Hematopoietic multipotent progenitor cell (in vitro differentiated cells): ENCODE results near the gene PLXNB1. TPM values are rescaled to one million over a fixed set of nuclear protein-coding genes. Genes with fewer than 3 reads are reported as not detected.

ENCODE experiments used
- DNase-seq, 3 donors: peaks; one replicate each; pipeline ENCODE4 v3.0.0-alpha.2; 2011 to 2015; ENCODE audit warnings: low read depth in 2 of 3, low spot score in 2 of 3
- total RNA-seq: library from RNA; depleted of rRNA; stranded (reverse); fragments of >200 nt; gene quantifications from one replicate; pipeline ENCODE4 v1.2.3, GENCODE V29; 2012

Gene PLXNB1
- total RNA-seq, 1 donor, result 20.7 TPM

- no peak for DNase-seq
Observed at GRCh38 chr3:48418651-48419050, 11.2 kb downstream of the PLXNB1 start.

DNA sequence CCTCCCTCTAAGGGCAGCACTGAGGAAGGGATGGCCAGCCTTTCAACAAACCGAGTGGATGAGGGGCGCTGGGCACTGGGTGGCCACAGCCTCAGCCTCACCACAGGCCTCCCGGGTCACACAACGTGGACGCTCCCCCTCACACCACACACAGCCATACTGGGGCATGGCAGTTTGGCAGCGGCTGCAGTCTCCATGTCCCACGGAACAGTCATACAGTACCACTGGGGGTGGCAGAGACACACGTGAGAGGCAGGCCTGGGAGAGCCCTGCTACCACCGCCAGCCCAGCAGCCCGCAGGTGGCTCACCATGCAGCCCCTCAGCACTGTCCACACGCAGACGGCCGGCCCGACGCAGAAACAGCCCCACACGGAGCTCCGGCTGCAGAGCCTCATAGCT, 11.7 kb downstream of the PLXNB1 start:
- DNase-seq, result no peak

GRCh38 chr3:48417529-48418108, 12.3 kb downstream of the PLXNB1 start:
- DNase-seq, result no peak

DNA sequence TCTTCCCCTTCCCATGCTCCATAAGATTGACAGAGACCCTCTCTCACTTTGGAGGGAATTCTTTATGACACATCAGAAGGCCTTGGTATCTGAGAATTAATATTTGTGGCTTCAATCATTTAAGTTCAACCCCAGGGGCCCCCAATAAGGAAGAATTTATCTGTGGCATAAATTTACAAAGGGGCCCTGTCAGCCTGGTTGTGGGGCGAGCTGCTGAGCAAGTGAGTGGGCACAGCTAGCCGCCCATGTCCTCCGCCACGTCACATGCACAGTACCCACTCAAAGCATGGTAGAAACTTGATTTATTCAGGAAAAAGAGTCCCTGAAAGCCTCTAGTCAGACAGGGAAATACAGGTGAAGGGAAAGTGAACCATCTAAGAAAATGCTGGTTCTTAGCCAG, 13.3 kb downstream of the PLXNB1 start:
- DNase-seq, result no peak

DNA sequence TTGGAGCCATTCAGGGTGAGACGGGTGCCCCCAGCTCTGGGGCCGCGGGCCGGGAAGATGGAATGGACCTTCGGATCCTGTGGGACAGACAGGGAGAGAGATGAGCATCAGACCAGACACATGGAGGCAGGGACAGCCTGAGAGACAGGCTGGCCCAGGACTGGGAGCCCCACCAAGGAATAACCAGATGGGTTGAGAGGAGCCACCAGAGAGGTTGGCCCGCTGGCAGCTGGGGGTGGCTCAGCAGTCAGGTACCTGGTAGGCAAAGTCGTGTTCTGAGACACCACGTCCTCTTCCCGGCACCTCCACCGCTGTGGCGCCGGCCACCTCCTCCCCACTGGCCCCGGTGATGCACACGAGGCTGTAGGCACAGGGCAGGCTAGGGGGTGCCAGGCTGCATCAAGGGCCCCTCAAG, 13.8 kb downstream of the PLXNB1 start:
- DNase-seq, result no peak

DNA sequence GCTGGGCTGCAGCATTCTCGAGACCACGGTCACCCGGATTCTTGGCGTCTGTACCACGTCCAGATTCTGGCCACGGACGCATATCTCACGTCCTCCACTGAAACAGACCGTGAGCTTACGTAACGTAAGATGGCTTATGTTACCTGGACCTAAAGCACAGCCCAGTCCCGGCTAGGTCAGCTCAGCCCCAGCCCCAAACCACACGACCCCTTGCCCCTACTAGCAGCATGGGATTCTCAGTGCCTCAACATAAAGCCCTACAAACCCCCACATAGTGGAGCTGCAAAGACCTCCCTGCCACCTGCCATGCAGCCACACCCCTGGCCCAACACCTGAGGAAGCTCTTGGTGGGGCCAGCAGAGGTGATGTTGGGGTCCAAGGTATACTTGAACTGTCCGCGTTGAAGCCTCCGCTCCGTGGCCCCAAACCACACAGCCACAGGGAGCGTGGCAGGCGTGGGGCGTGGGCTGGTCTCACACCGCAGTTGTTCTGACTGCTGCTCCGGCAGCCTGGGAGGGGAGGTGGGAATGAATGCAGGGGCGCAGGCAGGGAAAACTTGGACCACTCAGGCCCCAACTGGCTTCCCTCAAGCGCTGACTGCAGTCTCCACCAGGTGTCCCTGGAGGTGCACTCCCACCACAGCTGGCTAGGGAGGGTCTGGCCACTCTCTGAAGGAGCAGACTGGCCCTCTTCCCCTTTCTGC, 14.5 kb downstream of the PLXNB1 start:
- no peak for DNase-seq

DNA sequence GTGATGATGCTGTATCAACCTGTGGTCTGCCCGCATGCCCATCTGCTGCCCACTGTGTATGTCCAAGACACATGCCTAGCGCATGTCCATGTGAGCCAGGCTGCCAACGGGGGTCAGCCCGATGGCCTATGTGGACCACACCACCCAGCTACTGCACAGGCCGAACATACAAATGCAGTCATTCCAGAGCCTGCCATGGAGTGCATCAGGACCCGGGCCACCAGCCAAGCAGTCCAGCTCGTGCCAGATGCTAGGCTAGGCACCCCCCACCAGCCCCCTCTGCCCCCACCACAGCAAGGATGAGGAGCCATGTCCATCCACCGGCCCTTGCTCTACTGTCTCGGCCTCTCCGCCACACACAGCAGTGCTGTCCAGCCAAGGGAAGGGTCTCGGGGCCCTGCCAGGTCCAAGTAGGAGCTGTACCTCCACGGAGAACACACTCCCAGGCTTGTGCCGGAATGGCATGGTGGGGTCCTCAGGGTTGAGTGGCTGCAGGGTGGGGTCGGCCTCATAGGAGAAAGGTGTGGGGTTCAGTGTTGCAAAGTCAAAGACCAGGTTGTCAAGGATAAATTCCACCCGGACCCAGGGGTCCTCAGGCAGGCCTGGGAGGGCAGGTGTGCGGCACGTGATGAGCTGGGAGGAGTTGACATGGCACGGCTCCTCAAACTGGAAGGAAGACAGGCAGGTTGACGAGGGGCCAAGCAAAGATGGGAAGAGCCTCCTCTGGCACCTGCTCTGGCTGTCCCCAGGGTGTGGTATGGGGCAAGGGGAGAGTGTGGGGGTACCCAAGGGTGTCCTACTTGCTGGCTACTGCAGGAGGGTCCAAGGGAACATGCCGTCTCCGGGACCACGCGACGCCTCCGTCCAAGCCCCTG, 15.3 kb downstream of the PLXNB1 start:
- DNase-seq, result no peak

DNA sequence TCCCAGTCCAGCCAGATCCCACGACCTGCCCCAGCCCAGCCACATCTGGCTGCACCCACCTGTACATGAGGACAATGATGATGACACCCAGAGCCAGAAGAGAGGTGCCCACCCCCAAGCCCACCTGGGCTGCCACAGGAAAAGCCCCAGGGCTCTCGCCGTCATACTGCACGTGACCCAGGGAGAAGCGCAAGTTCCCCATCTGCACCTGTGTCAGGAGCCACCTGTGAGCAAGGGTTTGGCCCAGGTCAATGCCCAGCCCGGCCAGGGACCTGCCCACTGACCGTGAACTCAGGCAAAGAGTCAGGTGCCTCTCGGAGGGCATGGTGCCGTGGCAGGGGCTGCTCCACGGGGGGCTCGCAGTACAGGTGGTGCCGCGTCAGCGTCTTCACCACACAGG, 16.3 kb downstream of the PLXNB1 start:
- DNase-seq, result no peak

- no peak for DNase-seq
Observed at GRCh38 chr3:48413086-48413485, 16.8 kb downstream of the PLXNB1 start.

DNA sequence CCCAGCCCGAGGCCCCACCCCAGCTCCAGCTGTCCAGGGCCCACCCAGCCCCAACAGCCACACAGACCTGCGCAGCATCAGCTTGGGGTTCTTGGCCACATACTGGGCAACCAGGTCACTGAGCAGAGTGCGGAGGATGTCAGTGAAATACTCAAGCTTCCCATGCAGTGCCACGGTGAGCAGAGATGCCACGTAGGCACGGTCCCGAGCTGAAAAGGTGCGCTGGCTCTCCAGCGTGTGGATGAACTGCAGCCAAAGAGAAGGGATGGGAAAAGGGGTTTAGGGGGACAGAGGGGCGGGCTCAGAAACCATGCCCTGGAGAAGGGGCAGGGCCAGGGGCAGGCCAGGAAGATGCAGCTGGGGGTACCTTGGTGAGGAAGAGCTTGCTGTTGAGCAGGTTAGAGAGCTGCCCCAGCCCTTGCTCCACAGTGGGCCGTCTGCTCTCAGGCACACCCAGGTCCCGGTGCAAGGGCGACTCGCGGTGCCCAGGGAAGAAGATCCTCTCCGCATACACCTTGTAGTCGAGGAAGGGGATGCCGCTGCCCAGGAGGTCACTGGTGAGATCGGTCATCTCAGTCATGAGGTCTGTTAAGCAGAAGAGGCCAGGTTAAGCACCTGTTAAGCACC, 17.4 kb downstream of the PLXNB1 start:
- DNase-seq, result no peak

DNA sequence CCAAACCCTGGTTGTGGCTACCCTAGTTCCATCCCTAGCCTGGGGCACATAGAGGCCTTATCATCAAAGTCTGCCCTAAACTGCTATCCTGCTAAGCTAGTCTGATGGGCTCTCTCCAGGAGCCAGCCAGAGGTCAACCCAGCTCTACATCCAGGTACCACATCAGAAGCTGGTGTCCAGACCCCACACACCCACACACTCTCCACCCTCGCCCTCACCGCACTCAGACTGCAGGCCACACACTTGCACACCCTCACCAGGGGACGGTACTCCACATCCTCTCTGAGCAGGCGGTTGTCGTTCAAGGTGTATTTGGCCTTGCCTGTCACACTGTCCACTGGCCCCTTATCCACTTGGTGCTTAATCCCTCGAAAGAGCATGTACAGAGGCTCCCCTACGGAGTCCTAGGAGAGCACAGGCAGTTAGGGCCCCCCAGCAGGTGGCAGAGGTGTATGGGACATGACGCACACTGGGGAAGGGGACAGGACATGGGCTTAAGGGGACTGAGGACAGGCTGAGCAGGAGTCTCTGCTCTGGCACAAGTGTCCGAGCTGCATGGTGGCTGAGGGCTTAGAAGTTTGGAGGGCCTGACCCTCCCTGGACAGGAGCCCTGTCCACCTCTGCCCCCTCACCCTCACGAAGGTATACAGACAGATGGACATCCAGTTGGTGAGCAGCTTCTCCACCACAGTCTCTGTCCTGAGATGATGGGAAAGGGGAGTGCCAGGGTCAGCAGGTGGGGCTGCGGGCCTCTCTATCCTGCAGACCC, 18.1 kb downstream of the PLXNB1 start:
- DNase-seq, result no peak

- no peak for DNase-seq
Observed at GRCh38 chr3:48411041-48411588, 18.8 kb downstream of the PLXNB1 start.

DNA sequence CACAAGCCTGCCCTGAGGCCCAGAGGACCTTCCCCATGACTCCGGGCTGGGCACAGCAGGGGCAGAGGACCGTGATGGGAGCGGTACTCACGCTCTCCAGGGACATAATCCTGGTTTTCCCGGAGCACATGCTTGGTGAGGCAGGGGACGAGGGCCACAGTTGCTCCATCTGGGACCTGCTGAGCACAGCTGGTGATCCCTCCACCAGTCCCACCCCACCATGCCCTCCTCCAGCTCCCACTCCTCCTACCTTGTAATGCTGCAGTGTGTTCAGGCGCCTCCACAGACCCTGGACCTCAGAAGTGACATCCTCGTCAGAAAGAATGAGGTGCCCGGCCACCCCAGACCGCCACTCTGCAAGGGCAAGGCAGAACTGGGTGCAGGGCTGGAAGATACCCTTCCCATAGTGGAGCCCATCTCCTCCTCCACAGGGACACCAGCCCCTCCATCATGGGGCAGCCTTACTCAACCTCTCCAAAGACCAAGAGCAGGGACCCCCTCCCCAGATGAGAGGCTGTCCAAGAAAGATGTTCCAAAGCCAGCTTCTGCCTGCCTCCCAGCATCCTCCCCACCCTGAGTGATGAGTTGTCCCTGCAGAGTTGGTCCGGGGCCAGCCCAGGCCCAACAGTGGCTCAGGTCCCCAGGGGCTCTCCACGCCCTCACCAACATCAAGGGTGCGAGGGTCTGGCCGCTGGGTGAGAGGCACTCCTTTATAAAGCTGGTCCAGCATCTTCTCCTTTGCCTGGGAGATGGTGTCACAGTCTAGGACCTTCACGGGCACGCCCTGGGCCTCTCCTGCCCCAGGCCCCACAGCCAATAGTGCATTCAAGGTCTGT, 19.5 kb downstream of the PLXNB1 start:
- DNase-seq, result no peak

DNA sequence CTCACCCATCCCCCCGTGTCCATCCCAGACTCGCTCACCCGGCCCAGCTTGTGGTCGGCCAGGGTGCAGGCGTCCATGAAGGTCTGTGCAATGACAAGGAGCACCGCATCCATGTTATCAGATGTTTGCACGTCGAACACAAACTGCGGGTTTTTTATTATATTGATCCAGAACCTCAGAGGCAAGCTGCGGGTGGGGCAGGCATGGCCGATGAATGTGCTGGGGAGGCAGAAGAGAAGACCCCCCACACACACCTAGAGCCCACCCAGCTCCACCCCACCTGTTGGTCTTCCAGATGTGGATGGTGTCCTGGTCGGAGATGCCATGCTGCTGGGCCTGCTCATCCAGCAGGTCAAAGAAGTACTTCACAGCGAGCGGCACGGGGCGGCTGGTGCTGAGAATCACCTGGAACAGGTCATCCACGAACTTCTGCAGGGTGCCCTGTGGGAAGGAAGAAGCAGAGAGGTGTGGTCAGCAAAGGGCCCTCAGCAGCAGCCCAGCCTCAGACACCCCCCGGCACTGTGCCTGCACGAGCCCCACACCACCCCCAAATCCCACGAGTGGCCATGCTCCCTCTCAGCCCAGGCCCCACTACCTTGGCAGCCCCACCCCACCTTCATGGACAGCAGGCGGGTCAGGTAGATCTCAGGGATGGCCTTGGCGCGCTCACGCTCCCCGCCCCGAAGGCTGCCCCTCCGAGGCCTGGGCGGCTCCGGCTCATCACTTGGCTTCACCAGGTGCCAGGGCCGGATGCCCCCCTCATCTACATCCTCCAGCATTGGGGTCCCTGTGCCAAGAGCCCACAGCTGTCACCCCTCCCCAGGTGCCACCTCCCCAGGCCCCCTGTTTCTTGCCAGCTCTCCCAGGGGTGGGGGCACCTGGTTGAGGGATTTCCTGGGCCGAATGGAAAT, 20.3 kb downstream of the PLXNB1 start:
- DNase-seq, result no peak

DNA sequence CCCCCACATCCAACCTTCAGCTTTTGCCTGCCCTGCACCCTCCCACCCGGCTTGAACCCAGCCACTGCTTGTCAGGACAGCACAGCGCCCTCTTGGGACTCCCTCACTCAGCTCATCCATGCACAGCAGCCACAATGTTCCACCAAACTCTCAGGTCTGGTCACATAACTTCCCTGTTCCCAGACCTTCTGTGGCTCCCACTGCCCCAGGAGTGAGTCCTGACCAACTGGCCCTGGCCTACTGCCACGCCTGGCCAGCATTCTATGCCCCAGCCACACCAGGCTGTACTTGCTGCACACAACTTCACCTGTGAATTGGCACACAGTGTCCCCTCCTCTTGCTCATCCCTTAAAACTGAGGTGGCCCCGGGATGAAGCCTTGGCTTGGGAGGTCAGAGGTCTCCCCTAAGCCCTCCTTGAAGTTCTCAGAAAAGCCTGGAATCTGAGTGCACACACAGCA, 21.0 kb downstream of the PLXNB1 start:
- no peak for DNase-seq

- DNase-seq, result no peak
Observed at GRCh38 chr3:48407542-48408099, 22.3 kb downstream of the PLXNB1 start.

DNA sequence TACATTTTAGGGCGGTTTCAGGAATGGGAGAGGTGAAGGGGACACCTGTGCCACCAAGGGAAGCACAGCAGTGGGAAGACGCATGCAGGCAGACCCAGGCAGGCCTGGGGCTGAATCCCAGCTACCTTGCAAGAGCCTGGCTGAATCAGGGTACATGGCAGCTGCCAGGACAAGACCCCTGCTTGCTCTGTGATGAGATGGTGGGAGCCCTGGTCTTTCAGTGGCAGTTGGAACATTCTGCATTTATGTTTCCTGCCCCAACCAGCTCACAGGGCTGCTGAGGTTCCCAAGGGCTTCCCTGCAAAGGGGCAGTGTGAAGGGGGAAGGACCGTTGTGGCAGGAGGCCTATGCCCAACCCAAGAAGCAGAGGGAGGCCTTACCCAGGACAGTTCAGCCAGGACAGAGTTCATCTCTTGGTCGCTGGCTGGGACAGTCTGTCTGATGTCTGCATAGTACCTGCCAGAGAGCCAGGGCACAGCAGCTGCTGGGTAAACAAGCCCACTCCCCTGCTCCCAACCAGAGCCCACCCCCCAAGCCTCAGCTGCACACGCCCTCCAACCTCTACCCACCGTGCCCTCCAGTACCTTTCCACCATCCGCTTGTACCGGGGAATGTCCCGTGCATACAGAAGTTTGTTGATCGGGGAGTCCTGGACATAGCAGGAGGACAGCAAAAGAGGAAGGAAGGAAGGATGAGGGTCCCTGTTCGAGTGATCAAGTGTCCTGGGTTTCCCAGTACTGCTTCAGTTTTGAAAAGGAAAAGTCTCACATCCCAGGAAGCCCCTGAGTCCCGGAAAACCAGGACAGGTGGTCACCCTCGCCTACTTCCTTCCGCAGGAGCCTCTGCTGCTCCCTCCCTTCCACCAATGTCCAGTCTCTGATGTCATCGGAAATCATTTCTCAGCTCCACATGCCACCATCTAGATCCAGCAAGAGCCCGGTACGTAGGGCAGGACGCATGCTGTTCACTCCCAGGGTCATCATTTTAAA, 23.1 kb downstream of the PLXNB1 start:
- DNase-seq, result no peak
